K562 (cell line): Measurements from ENCODE around the gene ESR2. TPM values are rescaled to one million over a fixed set of nuclear protein-coding genes. Genes with fewer than 3 reads are reported as not detected.

ENCODE experiments used
- ATAC-seq: fragments of 200-7000 bp; cut with Tn5 transposase; 3 replicates; pipeline ENCODE4 v1.9.1; 2020; ENCODE audit warnings: moderate library complexity
- BruUV-seq: library from RNA; stranded (reverse); fragments of 400-500 nt; replicated peaks from 2 replicates; lab custom pipeline; 2021; lab: Mats Ljungman, UMichigan
- CTCF ChIA-PET: fragments of 300-600 bp; formaldehyde crosslinking; extraction: SDS; loops from one replicate; lab custom pipeline; 2021; ENCODE audit warnings: low intra/inter-chr PET ratio; lab: Yijun Ruan, JAX
- POLR2A ChIA-PET: fragments of 300-600, 350-650 bp; sonication (Branson Sonifier 250); formaldehyde crosslinking; extraction: SDS; loops from one replicate; lab custom pipeline; 2021; ENCODE audit warnings: antibody characterized with exemption, inconsistent platforms; lab: Yijun Ruan, JAX
- DNase-seq, 4 experiments: peaks; one replicate each; pipeline versions ENCODE4 v3.0.0 to v3.0.0-alpha.2; 2011 to 2018; ENCODE audit warnings: low spot score in 3 of 4, mixed read lengths in 3 of 4; ENCODE audit errors: extremely low read depth in 1 of 4
- FAIRE-seq: peaks from 2 replicates; lab custom pipeline; 2011; peaks lifted over from hg19 to GRCh38; lab: Jason Lieb, UNC
- H2AFZ ChIP-seq: 2 replicates; pipeline ENCODE4 v1.6.0; 2011; ENCODE audit warnings: low read depth, low read length, control low read depth, inconsistent platforms
- H3K27ac ChIP-seq: fragments of 200-600 bp; 3 replicates; pipeline ENCODE4 v1.8.0; 2011; ENCODE audit warnings: low read depth, mild to moderate bottlenecking, control low read depth, inconsistent platforms, low read length, moderate library complexity, mixed read lengths; ENCODE audit errors: extremely low read depth
- H3K27me3 ChIP-seq, 2 experiments: fragments of 300-600 bp in 1 of 2; 2 replicates in 1 of 2; 3 replicates in 1 of 2; pipeline versions ENCODE4 v1.6.0 to v1.8.0; 2011; ENCODE audit warnings: inconsistent platforms in 2 of 2, low read length in 2 of 2, mild to moderate bottlenecking in 1 of 2, mixed read lengths in 1 of 2, moderate library complexity in 1 of 2; ENCODE audit not compliant: control insufficient read depth in 2 of 2, insufficient read depth in 2 of 2
- H3K36me3 ChIP-seq: fragments of 300-600 bp; 3 replicates; pipeline ENCODE4 v1.8.0; 2011; ENCODE audit warnings: mild to moderate bottlenecking, low read length, inconsistent platforms; ENCODE audit not compliant: control insufficient read depth, insufficient read depth
- H3K4me1 ChIP-seq, 2 experiments: fragments of 200-600 bp in 1 of 2; replicated peaks in 1 of 2; 2 replicates in 1 of 2; 3 replicates in 1 of 2; pipeline versions ENCODE4 v1.5.1 to v1.8.0; 2011; ENCODE audit warnings: inconsistent platforms in 2 of 2, low read length in 2 of 2, mild to moderate bottlenecking in 1 of 2, mixed read lengths in 1 of 2, moderate library complexity in 1 of 2; ENCODE audit not compliant: control insufficient read depth in 2 of 2, insufficient read depth in 2 of 2
- H3K4me2 ChIP-seq: 2 replicates; pipeline ENCODE4 v1.6.1; 2011; ENCODE audit warnings: low read length, control low read depth, inconsistent platforms, mixed read lengths; ENCODE audit not compliant: insufficient read depth
- H3K4me3 ChIP-seq: fragments of 200-600 bp; sonication (generic), shearing (Covaris generic); 2 replicates; pipeline ENCODE4 v1.5.1; 2016; ENCODE audit warnings: control low read depth, inconsistent platforms
- H3K79me2 ChIP-seq: fragments of 200-600 bp; 3 replicates; pipeline ENCODE4 v1.8.0; 2011; ENCODE audit warnings: low read length, inconsistent platforms; ENCODE audit not compliant: control insufficient read depth, insufficient read depth
- H3K9ac ChIP-seq, 2 experiments: 2 replicates each; pipeline versions ENCODE4 v1.6.0 to v1.6.1; 2011; ENCODE audit warnings: low read depth in 2 of 2, low read length in 2 of 2, control low read depth in 1 of 2, inconsistent platforms in 1 of 2, mild to moderate bottlenecking in 1 of 2, mixed read lengths in 1 of 2; ENCODE audit not compliant: insufficient read depth in 1 of 2
- H3K9me1 ChIP-seq: one replicate; pipeline ENCODE4 v1.6.0; 2011; ENCODE audit warnings: inconsistent platforms, mild to moderate bottlenecking, low read length, moderate library complexity; ENCODE audit not compliant: control insufficient read depth, insufficient read depth
- H3K9me3 ChIP-seq: replicated peaks from 2 replicates; pipeline ENCODE4 v1.5.1; 2011; ENCODE audit warnings: low read depth, low read length, inconsistent platforms; ENCODE audit not compliant: control insufficient read depth, insufficient read depth
- H4K20me1 ChIP-seq: replicated peaks from 2 replicates; pipeline ENCODE4 v1.6.1; 2011; ENCODE audit warnings: low read length, inconsistent platforms, mixed read lengths; ENCODE audit not compliant: control insufficient read depth, insufficient read depth
- ATF7 ChIP-seq: fragments of 450-650 bp; IDR thresholded peaks from 2 replicates; pipeline ENCODE4 v1.7.1; 2014; ENCODE audit warnings: mild to moderate bottlenecking, moderate library complexity
- CC2D1A ChIP-seq: fragments of 450-650 bp; IDR thresholded peaks from 2 replicates; pipeline ENCODE4 v1.6.1; 2017; ENCODE audit warnings: mild to moderate bottlenecking
- CHD1 ChIP-seq: fragments of 200-600 bp; sonication (generic); IDR thresholded peaks from one replicate; pipeline ENCODE4 v1.6.1; 2012; ENCODE audit warnings: mild to moderate bottlenecking, moderate library complexity, low read length, inconsistent platforms
- HNRNPUL1 ChIP-seq: fragments of 200-400 bp; formaldehyde crosslinking; IDR thresholded peaks from 2 replicates; pipeline ENCODE4 v1.6.1; 2017; ENCODE audit warnings: low read length
- HOMEZ ChIP-seq: fragments of 250-450 bp; sonication (Bioruptor Pico); IDR thresholded peaks from 2 replicates; pipeline ENCODE4 v1.4.0; 2020; ENCODE audit warnings: mild to moderate bottlenecking, moderate library complexity
- JUN ChIP-seq, 2 experiments: sonication (generic) in 1 of 2; formaldehyde crosslinking in 1 of 2; IDR thresholded peaks; 2 replicates each; pipeline versions ENCODE4 v1.6.1 to v1.8.0; 2012 to 2022; ENCODE audit warnings: borderline replicate concordance in 2 of 2, mild to moderate bottlenecking in 2 of 2, improper control_type of control experiment in 1 of 2, low read depth in 1 of 2, low read length in 1 of 2, missing genetic modification reagents in 1 of 2
- MLX ChIP-seq, 2 experiments: fragments of 450-650 bp in 1 of 2; sonication (generic) in 1 of 2; formaldehyde crosslinking; conservative IDR thresholded peaks; 2 replicates each; pipeline versions ENCODE4 v1.4.0 to v1.8.1; 2020 to 2022; ENCODE audit warnings: mild to moderate bottlenecking in 1 of 2, missing genetic modification reagents in 1 of 2
- TARDBP ChIP-seq: fragments of 450-650 bp; IDR thresholded peaks from 2 replicates; pipeline ENCODE4 v1.6.1; 2016
- THRAP3 ChIP-seq: fragments of 450-650 bp; IDR thresholded peaks from 2 replicates; pipeline ENCODE4 v1.6.1; 2016; ENCODE audit warnings: mild to moderate bottlenecking, inconsistent platforms, borderline replicate concordance
- ZBTB9 ChIP-seq: fragments of 450-650 bp; formaldehyde crosslinking; IDR thresholded peaks from 2 replicates; pipeline ENCODE4 v1.4.0; 2020; ENCODE audit warnings: mild to moderate bottlenecking, moderate library complexity
- ZNF311 ChIP-seq: fragments of 250-450 bp; sonication (Bioruptor Pico); IDR thresholded peaks from 2 replicates; pipeline ENCODE4 v1.4.0; 2020; ENCODE audit warnings: mild to moderate bottlenecking, moderate library complexity
- ZNF57 ChIP-seq: fragments of 450-650 bp; formaldehyde crosslinking; IDR thresholded peaks from 2 replicates; pipeline ENCODE4 v1.4.0; 2020; ENCODE audit warnings: mild to moderate bottlenecking, moderate library complexity
- ZNF592 ChIP-seq: fragments of 450-650 bp; IDR thresholded peaks from 2 replicates; pipeline ENCODE4 v1.6.1; 2017; ENCODE audit warnings: antibody characterized with exemption, mild to moderate bottlenecking
- WGBS: fragments of 100-300 bp; shearing (Covaris generic); methylation state at CpG from one replicate; pipeline ENCODE4 v1.1.6; 2016; ENCODE audit warnings: low coverage, mixed read lengths; ENCODE audit not compliant: insufficient coverage; ENCODE audit errors: missing lambda C conversion rate; 5-methylcytosine and 5-hydroxymethylcytosine counted together
- in situ Hi-C: fragments of 300-500 bp; cut with MboI; formaldehyde crosslinking; loops from 4 replicates; pipeline ENCODE4 v1.15.0; 2018; ENCODE audit warnings: inconsistent platforms, mixed read lengths
- intact Hi-C: fragments of 100-400 bp; cut with micrococcal nuclease; formaldehyde crosslinking; loops from 2 replicates; pipeline ENCODE4 v1.14.2; 2022
- polyA plus RNA-seq, 8 experiments: library from polyadenylated mRNA; depleted of rRNA in 4 of 8; stranded (reverse) in 5 of 8; unstranded in 3 of 8; fragments of >200 nt; fragmentation: Nextera tagmentation in 2 of 8; fragmentation: Illumina TruSeq in 1 of 8; extraction: Ambion mirVana in 2 of 8; extraction: Trizol in 1 of 8; gene quantifications; 2 replicates each; pipeline versions ENCODE4 v1.2.1 to v1.2.3, GENCODE V29; 2011 to 2014; ENCODE audit warnings: inconsistent platforms in 1 of 8, missing spikeins in 1 of 8
- total RNA-seq, 7 experiments: library from RNA; depleted of rRNA in 6 of 7; stranded (reverse); fragments of >200 nt in 6 of 7; fragmentation: Illumina TruSeq in 2 of 7; extraction: Trizol in 2 of 7; gene quantifications; 2 replicates each; pipeline versions ENCODE4 v1.2.1 to v1.2.3, GENCODE V29; 2011 to 2021; ENCODE audit warnings: low replicate concordance in 1 of 7

The ESR2 gene
- total and polyA plus RNA-seq, 9 of the 15 experiments (the other 6 are each of a cell fraction or from before 2014, with no cell fraction given) = 0.07 to 3.8 (median 2.0) TPM

GRCh38 chr14:64119980-64120379 lies 174.2 kb downstream of the ESR2 start (continued):
- TF ChIP-seq THRAP3 (no peak), HNRNPUL1 (no peak), ZBTB9 (CRISPR knock-in tag) (no peak), ZNF57 (CRISPR knock-in tag) (no peak), ATF7 (no peak), HOMEZ (CRISPR knock-in tag) (no peak), CC2D1A (no peak)

GRCh38 chr14:64119500-64119899 lies 174.7 kb downstream of the ESR2 start:
- intact Hi-C loops (no loop called here), in situ Hi-C loops (no loop called here)
- Histone ChIP-seq H3K27me3 (peaks cover 0 to 10% of the 10 kb centered on the region in 2 experiments; a peak in 1 of 5 replicates), H3K27ac (no peak overlapping the region), H3K9me3 (no peaks in the 10 kb centered on the region), H3K4me1 (no peaks in the 10 kb centered on the region), H3K9ac (no peak overlapping the region), H3K79me2 (no peaks in the 10 kb centered on the region), H4K20me1 (no peaks in the 10 kb centered on the region), H3K4me3 (no peak overlapping the region), H3K9me1 (no peaks in the 10 kb centered on the region), H3K36me3 (no peaks in the 10 kb centered on the region), H3K4me2 (no peak overlapping the region), H2AFZ (no peak overlapping the region)
- no peak for FAIRE-seq
- WGBS = 0% methylated on average over 2 of the region's 2 CpGs
- no peak for DNase-seq
- ChIA-PET POLR2A (no interaction called here), CTCF (no interaction called here)
- no TSS peak for BruUV-seq
- no peak for ATAC-seq
- TF ChIP-seq MLX (CRISPR knock-in tag; conservative IDR thresholded peaks at IDR 0.05) = no peak
- no peak for TF ChIP-seq JUN (IDR thresholded peaks at IDR 0.05; ENCODE audit: borderline replicate concordance, low read depth, low read length)
- TF ChIP-seq JUN (CRISPR knock-in tag; IDR thresholded peaks at IDR 0.05; ENCODE audit: borderline replicate concordance) = no peak
- TF ChIP-seq ZNF311 (CRISPR knock-in tag) = no peak
- TF ChIP-seq CHD1 = no peak
- TF ChIP-seq ZNF592 = no peak
- no peak for TF ChIP-seq TARDBP
